HL-60 (cell line): ENCODE data around the gene CACNA1G.

ENCODE experiments used
- GABPA ChIP-seq: IDR thresholded peaks from 2 replicates; pipeline ENCODE4 v1.6.1; 2012; ENCODE audit warnings: low read depth
- POLR2AphosphoS5 ChIP-seq: IDR thresholded peaks from 2 replicates; pipeline ENCODE4 v1.6.1; 2012; ENCODE audit warnings: low read depth
- REST ChIP-seq: IDR thresholded peaks from 2 replicates; pipeline ENCODE4 v1.6.1; 2012; ENCODE audit warnings: low read depth; ENCODE audit not compliant: insufficient replicate concordance
- SPI1 ChIP-seq: IDR thresholded peaks from 2 replicates; pipeline ENCODE4 v1.6.1; 2012; ENCODE audit warnings: low read depth, mild to moderate bottlenecking, borderline replicate concordance
- TF ChIP-seq, protein P1 (sequence below): IDR thresholded peaks from one replicate; pipeline ENCODE4 v1.5.1; 2011; ENCODE audit warnings: low read length, control low read depth, inconsistent platforms; ENCODE audit not compliant: insufficient read depth

DNA sequence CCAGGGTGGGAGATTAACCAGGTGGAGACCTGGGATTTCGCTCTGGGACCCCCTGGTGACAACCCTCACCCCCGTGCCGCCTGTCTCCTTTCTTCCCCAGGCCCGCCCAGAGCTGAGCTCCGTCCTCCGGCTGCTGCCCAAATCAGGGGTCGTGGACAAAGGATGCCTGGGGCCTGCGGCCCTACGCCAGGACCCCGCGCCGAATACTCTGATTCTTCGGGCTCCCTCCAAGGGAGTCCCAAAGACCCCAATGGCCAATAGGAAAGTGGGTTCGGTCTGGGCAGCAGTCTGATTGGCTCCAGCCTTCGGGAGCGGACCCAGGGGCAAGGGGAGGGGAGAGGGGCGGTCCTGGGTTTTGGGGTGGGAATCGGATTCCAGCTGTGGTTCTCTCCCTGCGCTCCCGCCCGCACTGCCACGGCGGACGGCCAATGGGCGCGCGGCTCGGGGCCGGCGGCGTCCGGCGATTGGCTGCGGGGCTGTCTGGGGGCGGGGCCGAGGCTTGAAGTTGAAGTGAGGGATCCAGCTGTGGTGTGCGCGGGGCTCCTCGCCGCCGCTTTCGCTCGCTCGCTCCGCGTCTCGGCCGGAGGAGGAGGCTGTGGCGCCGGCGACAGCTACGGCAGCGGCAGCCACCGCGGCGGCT is at the start of gene CACNA1G:
- TF ChIP-seq POLR2AphosphoS5 (no peak), GABPA (no peak), REST (no peak), SPI1 (no peak)
- TF ChIP-seq, protein P1, sequence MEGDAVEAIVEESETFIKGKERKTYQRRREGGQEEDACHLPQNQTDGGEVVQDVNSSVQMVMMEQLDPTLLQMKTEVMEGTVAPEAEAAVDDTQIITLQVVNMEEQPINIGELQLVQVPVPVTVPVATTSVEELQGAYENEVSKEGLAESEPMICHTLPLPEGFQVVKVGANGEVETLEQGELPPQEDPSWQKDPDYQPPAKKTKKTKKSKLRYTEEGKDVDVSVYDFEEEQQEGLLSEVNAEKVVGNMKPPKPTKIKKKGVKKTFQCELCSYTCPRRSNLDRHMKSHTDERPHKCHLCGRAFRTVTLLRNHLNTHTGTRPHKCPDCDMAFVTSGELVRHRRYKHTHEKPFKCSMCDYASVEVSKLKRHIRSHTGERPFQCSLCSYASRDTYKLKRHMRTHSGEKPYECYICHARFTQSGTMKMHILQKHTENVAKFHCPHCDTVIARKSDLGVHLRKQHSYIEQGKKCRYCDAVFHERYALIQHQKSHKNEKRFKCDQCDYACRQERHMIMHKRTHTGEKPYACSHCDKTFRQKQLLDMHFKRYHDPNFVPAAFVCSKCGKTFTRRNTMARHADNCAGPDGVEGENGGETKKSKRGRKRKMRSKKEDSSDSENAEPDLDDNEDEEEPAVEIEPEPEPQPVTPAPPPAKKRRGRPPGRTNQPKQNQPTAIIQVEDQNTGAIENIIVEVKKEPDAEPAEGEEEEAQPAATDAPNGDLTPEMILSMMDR = no peak
